Measurements from ENCODE around the gene SLC35E1.
"Not testable (repeated sequence)": the region's sequence is repeated elsewhere in the genome, so short reads cannot be mapped to it uniquely, and the experiment has no call there.

The SLC35E1 gene

GRCh38 chr19:16544473-16545231 lies 27.6 kb downstream of the SLC35E1 start:
- DNase-seq (ENCODE audit: low spot score): no peak

- not testable (repeated sequence) for DNase-seq (ENCODE audit: low spot score)
Observed at GRCh38 chr19:16543734-16544133, 28.5 kb downstream of the SLC35E1 start.

- DNase-seq (ENCODE audit: low spot score): peak; percentile 38
Observed at GRCh38 chr19:16542910-16543472, 29.2 kb downstream of the SLC35E1 start.

GRCh38 chr19:16542045-16542909 lies 29.9 kb downstream of the SLC35E1 start, which contains the start of gene CHERP:
TSS of gene CHERP (minus strand) at chr19:16542437. CDS start at chr19:16542378, 59 bp downstream.
- peak; percentile 93 for DNase-seq (ENCODE audit: low spot score)

- DNase-seq (ENCODE audit: low spot score): peak; percentile 41
Observed at GRCh38 chr19:16541526-16542044, 30.6 kb downstream of the SLC35E1 start.

GRCh38 chr19:16540948-16541347 lies 31.3 kb downstream of the SLC35E1 start:
- no peak for DNase-seq (ENCODE audit: low spot score)

- DNase-seq (ENCODE audit: low spot score): no peak
Observed at GRCh38 chr19:16537111-16537510, 35.1 kb downstream of the SLC35E1 start.

GRCh38 chr19:16536130-16536529 lies 36.1 kb downstream of the SLC35E1 start:
- DNase-seq (ENCODE audit: low spot score): no peak

GRCh38 chr19:16535381-16535780 lies 36.8 kb downstream of the SLC35E1 start:
- no peak for DNase-seq (ENCODE audit: low spot score)

- DNase-seq (ENCODE audit: low spot score): no peak
Observed at GRCh38 chr19:16532440-16533234, 39.6 kb downstream of the SLC35E1 start.

GRCh38 chr19:16531380-16531669 lies 40.9 kb downstream of the SLC35E1 start:
- no peak for DNase-seq (ENCODE audit: low spot score)

GRCh38 chr19:16530540-16531379 lies 41.5 kb downstream of the SLC35E1 start:
- DNase-seq (ENCODE audit: low spot score): no peak

- no peak for DNase-seq (ENCODE audit: low spot score)
Observed at GRCh38 chr19:16529466-16530144, 42.6 kb downstream of the SLC35E1 start.

GRCh38 chr19:16527971-16528521 lies 44.2 kb downstream of the SLC35E1 start:
- DNase-seq (ENCODE audit: low spot score): peak; percentile 40

GRCh38 chr19:16527334-16527935 lies 44.8 kb downstream of the SLC35E1 start:
- no peak for DNase-seq (ENCODE audit: low spot score)

- DNase-seq (ENCODE audit: low spot score): no peak
Observed at GRCh38 chr19:16525751-16526481, 46.3 kb downstream of the SLC35E1 start.

GRCh38 chr19:16524991-16525734 lies 47.1 kb downstream of the SLC35E1 start:
- DNase-seq (ENCODE audit: low spot score): no peak

Data from RKO (cell line).